ENCODE results near the gene RIMS4.
"Not testable (repeated sequence)": the region's sequence is repeated elsewhere in the genome, so short reads cannot be mapped to it uniquely, and the experiment has no call there.

Gene RIMS4

GRCh38 chr20:44829688-44830087 is 19.3 kb upstream of the RIMS4 start:
- DNase-seq, result no peak

- no peak for DNase-seq
Measured at GRCh38 chr20:44828640-44829039, 18.3 kb upstream of the RIMS4 start.

- no peak for DNase-seq
Measured at GRCh38 chr20:44827401-44827800, 17.1 kb upstream of the RIMS4 start.

GRCh38 chr20:44821576-44821975 is 11.2 kb upstream of the RIMS4 start:
- not testable (repeated sequence) for DNase-seq

- no peak for DNase-seq
Measured at GRCh38 chr20:44819936-44820335, 9.6 kb upstream of the RIMS4 start.

GRCh38 chr20:44817143-44817910 is 7.0 kb upstream of the RIMS4 start:
- no peak for DNase-seq

- no peak for DNase-seq
Measured at GRCh38 chr20:44814937-44815336, 4.6 kb upstream of the RIMS4 start.

GRCh38 chr20:44811150-44811685 is 872 bp upstream of the RIMS4 start:
- DNase-seq, result no peak

- DNase-seq, result no peak
Measured at GRCh38 chr20:44810061-44810390, 320 bp downstream of the RIMS4 start.

GRCh38 chr20:44809380-44810060 is 826 bp downstream of the RIMS4 start:
- no peak for DNase-seq

GRCh38 chr20:44807684-44808056 is 2.7 kb downstream of the RIMS4 start:
- DNase-seq, result no peak

GRCh38 chr20:44807051-44807683 is 3.2 kb downstream of the RIMS4 start:
- DNase-seq, result no peak

- no peak for DNase-seq
Measured at GRCh38 chr20:44805979-44806620, 4.2 kb downstream of the RIMS4 start.

- no peak for DNase-seq
Measured at GRCh38 chr20:44805335-44805978, 4.9 kb downstream of the RIMS4 start.

- DNase-seq, result no peak
Measured at GRCh38 chr20:44803383-44803941, 6.9 kb downstream of the RIMS4 start.

- no peak for DNase-seq
Measured at GRCh38 chr20:44802702-44803101, 7.6 kb downstream of the RIMS4 start.

GRCh38 chr20:44800391-44801046 is 9.8 kb downstream of the RIMS4 start:
- no peak for DNase-seq

GRCh38 chr20:44799691-44800090 is 10.7 kb downstream of the RIMS4 start:
- no peak for DNase-seq

- no peak for DNase-seq
Measured at GRCh38 chr20:44796758-44797457, 13.4 kb downstream of the RIMS4 start.

- DNase-seq, result no peak
Measured at GRCh38 chr20:44796311-44796710, 14.0 kb downstream of the RIMS4 start.

GRCh38 chr20:44795836-44796235 is 14.5 kb downstream of the RIMS4 start:
- DNase-seq, result no peak

Measured in NCI-H1694 treated with DMSO at 0.1 percent for 48 hours (cell line).